Lower leg skin (tissue), 3 donors: ENCODE measurements around the gene EHBP1.

Source experiments
- CTCF ChIP-seq, 3 donors: fragments of 450-650 bp; IDR thresholded peaks; one replicate each; pipeline ENCODE4 v1.5.1; 2016; ENCODE audit warnings: antibody characterized with exemption in 3 of 3, mild to moderate bottlenecking in 3 of 3, moderate library complexity in 2 of 3
- POLR2A ChIP-seq, 2 donors: fragments of 450-650 bp; IDR thresholded peaks; one replicate each; pipeline ENCODE4 v1.6.1; 2016 to 2017; ENCODE audit warnings: antibody characterized with exemption in 2 of 2, mild to moderate bottlenecking in 1 of 2, moderate library complexity in 1 of 2

- TF ChIP-seq CTCF (IDR thresholded peaks at IDR 0.05) (no peak), POLR2A (IDR thresholded peaks at IDR 0.05) (no peak)
Measured at GRCh38 chr2:62800618-62801017, 95.1 kb downstream of the EHBP1 start.
